Lung (tissue), 12 donors: ENCODE data around the gene CDX1. TPM values are rescaled to one million over a fixed set of nuclear protein-coding genes. Genes with fewer than 3 reads are reported as not detected.

Experiments used
- ATAC-seq: fragments of 200-7000 bp; cut with Tn5 transposase; one replicate; pipeline ENCODE4 v1.9.1; 2020; ENCODE audit warnings: moderate number of reproducible peaks; ENCODE audit not compliant: insufficient read depth, low FRiP score
- DNase-seq, 3 donors: peaks; one replicate each; pipeline ENCODE4 v3.0.0-alpha.2; 2013 to 2017
- H3K27ac ChIP-seq, 2 donors: one replicate each; pipeline ENCODE4 v1.5.1; 2013; ENCODE audit warnings: mild to moderate bottlenecking in 2 of 2, moderate library complexity in 2 of 2, control low read depth in 1 of 2, inconsistent platforms in 1 of 2, low read depth in 1 of 2, low read length in 1 of 2
- H3K27me3 ChIP-seq, 3 donors: one replicate each; pipeline ENCODE4 v1.5.1; 2013; ENCODE audit warnings: low read length in 2 of 3; ENCODE audit not compliant: control insufficient read depth in 3 of 3, insufficient read depth in 3 of 3
- H3K36me3 ChIP-seq, 4 donors: one replicate each; pipeline ENCODE4 v1.5.1; 2013; ENCODE audit warnings: low read length in 4 of 4, mild to moderate bottlenecking in 1 of 4, moderate library complexity in 1 of 4; ENCODE audit not compliant: control insufficient read depth in 4 of 4, insufficient read depth in 4 of 4
- H3K4me1 ChIP-seq, 5 donors: one replicate each; pipeline ENCODE4 v1.5.1; 2013; ENCODE audit warnings: low read length in 5 of 5, mild to moderate bottlenecking in 2 of 5, moderate library complexity in 1 of 5; ENCODE audit not compliant: control insufficient read depth in 5 of 5, insufficient read depth in 5 of 5
- H3K4me3 ChIP-seq: one replicate; pipeline ENCODE4 v1.5.1; 2013; ENCODE audit warnings: mild to moderate bottlenecking, control low read depth, moderate library complexity
- H3K9ac ChIP-seq, 2 donors: one replicate each; pipeline ENCODE4 v1.5.1; 2013; ENCODE audit warnings: low read length in 2 of 2, control low read depth in 1 of 2; ENCODE audit not compliant: insufficient read depth in 1 of 2
- H3K9me3 ChIP-seq, 4 donors: one replicate each; pipeline ENCODE4 v1.5.1; 2013; ENCODE audit warnings: low read length in 3 of 4, mild to moderate bottlenecking in 1 of 4, moderate library complexity in 1 of 4; ENCODE audit not compliant: control insufficient read depth in 4 of 4, insufficient read depth in 3 of 4
- CTCF ChIP-seq: IDR thresholded peaks from 2 replicates; pipeline ENCODE4 v1.5.1; 2012; ENCODE audit warnings: mild to moderate bottlenecking; ENCODE audit errors: control extremely low read depth, extremely low read depth
- WGBS, 2 donors: extraction: QIAGEN DNeasy Blood & Tissue Kit; methylation state at CpG; one replicate each; pipeline ENCODE4 v1.1.7; 2013; 5-methylcytosine and 5-hydroxymethylcytosine counted together
- polyA plus RNA-seq, 2 donors: library from polyadenylated mRNA; stranded (reverse); fragments of 200-250 nt; gene quantifications; one replicate each; pipeline ENCODE4 v1.2.1, GENCODE V29; 2013
- total RNA-seq, 2 donors: library from RNA; depleted of rRNA in 1 of 2; stranded (reverse); fragments of >200 nt in 1 of 2; gene quantifications; one replicate each; pipeline ENCODE4 v1.2.1, GENCODE V29; 2014 to 2021
- donor health status: control.
- donor health status: control.
- donor health status: Bipolar disorder and iron deficiency.
- donor health status: healthy.
- donor health status: DM: yes; HTN: yes; CAD: no.

CDX1 gene
- total and polyA plus RNA-seq, 4 donors, result 0.09 to 0.43 (median 0.26) TPM

DNA sequence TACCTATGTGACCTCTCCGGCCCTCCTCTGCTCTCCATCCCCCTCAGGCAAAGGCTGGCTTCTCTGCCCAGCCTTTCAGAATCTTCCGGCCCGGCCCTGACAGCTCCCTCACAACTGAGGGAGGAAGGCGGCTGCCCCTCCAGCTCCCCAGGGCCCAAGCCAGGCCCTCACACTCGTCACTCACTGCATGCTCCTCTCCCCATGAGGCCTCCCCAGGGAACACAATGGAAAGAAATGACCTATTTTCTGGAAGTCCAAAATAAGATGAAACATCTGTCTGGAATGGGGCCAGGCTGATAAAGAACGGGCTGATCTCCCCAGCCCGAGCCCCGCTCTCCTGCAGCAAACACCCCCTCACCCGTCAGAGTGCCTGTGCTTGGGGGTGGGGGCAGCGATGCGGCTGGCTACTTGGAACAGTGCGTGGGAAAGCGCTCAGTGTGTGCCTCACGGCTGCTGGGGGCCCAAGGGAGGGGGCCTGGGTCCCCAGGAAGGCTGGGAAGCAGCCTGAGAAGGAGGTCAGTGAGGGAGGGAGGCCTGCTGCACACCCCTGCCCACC, 22.3 kb upstream of the CDX1 start:
- peak; percentile 85 to 97 (median 96) for DNase-seq
- no peak for TF ChIP-seq CTCF
- no peak overlapping the region for H3K4me3 ChIP-seq
- H3K9ac ChIP-seq, result peak overlapping the region in 1 of 2 donors; percentile 46
- H3K27ac ChIP-seq, result peak overlapping the region; percentile 21 to 71
- H3K27me3 ChIP-seq, result no peaks in the 10 kb centered on the region
- H3K36me3 ChIP-seq, result peaks cover 0 to 3% (median 0%) of the 10 kb centered on the region in 4 donors
- peaks cover 0 to 91% (median 40%) of the 10 kb centered on the region in 5 donors for H3K4me1 ChIP-seq
- peak; percentile 38 for ATAC-seq
- H3K9me3 ChIP-seq, result no peaks in the 10 kb centered on the region
- 62 to 68% methylated on average over 14 of the region's 14 CpGs for WGBS, 2 donors

- ATAC-seq, result no peak
- peaks cover 0 to 85% (median 35%) of the 10 kb centered on the region in 5 donors for H3K4me1 ChIP-seq
- peaks cover 0 to 3% (median 0%) of the 10 kb centered on the region in 4 donors for H3K36me3 ChIP-seq
- peak overlapping the region in 1 of 2 donors; percentile 76 for H3K27ac ChIP-seq
- peak overlapping the region in 1 of 2 donors; percentile 54 for H3K9ac ChIP-seq
- no peak for TF ChIP-seq CTCF
- no peaks in the 10 kb centered on the region for H3K9me3 ChIP-seq
- no peak for DNase-seq
- 25 to 36% methylated on average over 4 of the region's 4 CpGs for WGBS, 2 donors
- no peaks in the 10 kb centered on the region for H3K27me3 ChIP-seq
- H3K4me3 ChIP-seq, result no peak overlapping the region
These were observed 21.7 kb upstream of the CDX1 start for GRCh38 chr5:150144879-150145278.

GRCh38 chr5:150146235-150146634, 20.3 kb upstream of the CDX1 start:
- no peak overlapping the region for H3K4me3 ChIP-seq
- WGBS, 2 donors, result 85 to 89% methylated on average over 5 of the region's 5 CpGs
- H3K36me3 ChIP-seq, result peaks cover 0 to 8% (median 0%) of the 10 kb centered on the region in 4 donors
- peaks cover 0 to 79% (median 22%) of the 10 kb centered on the region in 5 donors for H3K4me1 ChIP-seq
- no peak for TF ChIP-seq CTCF
- no peak overlapping the region for H3K27ac ChIP-seq
- no peak for ATAC-seq
- H3K9me3 ChIP-seq, result no peaks in the 10 kb centered on the region
- DNase-seq, result no peak
- no peaks in the 10 kb centered on the region for H3K27me3 ChIP-seq
- H3K9ac ChIP-seq, result no peak overlapping the region
